Middle frontal gyrus (tissue), 1 donor: Measurements from ENCODE around the gene GPRASP3.
A peak's percentile ranks its signal among the peaks of the same experiment; 100 is the strongest.

Source experiments
- DNase-seq: peaks from one replicate; pipeline ENCODE4 v3.0.0-alpha.2; 2015; ENCODE audit warnings: low spot score; ENCODE audit errors: extremely low spot score

Gene GPRASP3

GRCh38 chrX:102745857-102746584, 25.5 kb downstream of the GPRASP3 start:
- no peak for DNase-seq

GRCh38 chrX:102765217-102765616, 44.7 kb downstream of the GPRASP3 start:
- DNase-seq = no peak

GRCh38 chrX:102765809-102766208, 45.3 kb downstream of the GPRASP3 start:
- no peak for DNase-seq

DNA sequence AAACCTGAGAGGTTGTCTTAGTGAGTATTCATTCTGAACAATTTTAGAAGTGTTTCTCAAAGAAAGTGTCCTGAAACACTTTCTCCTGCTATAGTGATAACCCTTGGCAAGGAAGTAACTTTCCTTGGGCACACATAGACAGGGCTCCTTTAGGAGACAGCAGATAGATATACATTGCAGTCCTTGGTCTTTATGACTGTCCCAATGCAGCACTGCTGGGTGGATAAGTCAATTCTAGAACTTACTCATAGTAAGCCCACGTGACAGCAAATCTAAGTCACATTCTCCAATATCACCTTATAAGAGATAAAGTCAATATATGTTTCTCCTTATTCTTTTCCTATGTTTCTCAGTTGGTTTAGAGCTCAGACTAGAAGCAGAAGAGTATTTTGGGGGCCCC, 46.7 kb downstream of the GPRASP3 start:
- DNase-seq = no peak

- DNase-seq = peak; percentile 37
Measured at GRCh38 chrX:102768987-102769761, 48.6 kb downstream of the GPRASP3 start.
